ENCODE measurements around the gene TRAPPC14. TPM values are rescaled to one million over a fixed set of nuclear protein-coding genes. Genes with fewer than 3 reads are reported as not detected.
"Not testable (repeated sequence)": the region's sequence is repeated elsewhere in the genome, so short reads cannot be mapped to it uniquely, and the experiment has no call there.

TRAPPC14 gene
- total RNA-seq, 1 experiment from 2014 or later = 2.2 TPM

- in situ Hi-C loops (cut with HindIII; ENCODE audit: low pct_unique_long_range_greater_than_20kb, low sequenced_read_pairs) = no loop called here
- DNase-seq (ENCODE audit: low read depth) = peak; percentile 56
Observed at GRCh38 chr7:100132697-100133151, 25.8 kb downstream of the TRAPPC14 start.

GRCh38 chr7:100132126-100132525, 26.4 kb downstream of the TRAPPC14 start:
- in situ Hi-C loops (cut with HindIII; ENCODE audit: low pct_unique_long_range_greater_than_20kb, low sequenced_read_pairs) = no loop called here
- no peak for DNase-seq (ENCODE audit: low read depth)

GRCh38 chr7:100130608-100131453, 27.7 kb downstream of the TRAPPC14 start:
- in situ Hi-C loops (cut with HindIII; ENCODE audit: low pct_unique_long_range_greater_than_20kb, low sequenced_read_pairs) = no loop called here

GRCh38 chr7:100130220-100130607, 28.3 kb downstream of the TRAPPC14 start:
- DNase-seq (ENCODE audit: low read depth); in situ Hi-C loops (cut with HindIII; ENCODE audit: low pct_unique_long_range_greater_than_20kb, low sequenced_read_pairs): not testable (repeated sequence)

More at GRCh38 chr7:100130608-100131453, 27.7 kb downstream of the TRAPPC14 start:
- DNase-seq (ENCODE audit: low read depth) = peak; percentile 45

- in situ Hi-C loops (cut with HindIII; ENCODE audit: low pct_unique_long_range_greater_than_20kb, low sequenced_read_pairs) = no loop called here
Observed at GRCh38 chr7:100128637-100128963, 29.9 kb downstream of the TRAPPC14 start.

GRCh38 chr7:100127866-100128636, 30.5 kb downstream of the TRAPPC14 start:
- no peak for DNase-seq (ENCODE audit: low read depth)
- in situ Hi-C loops (cut with HindIII; ENCODE audit: low pct_unique_long_range_greater_than_20kb, low sequenced_read_pairs) = no loop called here

More at GRCh38 chr7:100128637-100128963, 29.9 kb downstream of the TRAPPC14 start:
- DNase-seq (ENCODE audit: low read depth) = no peak

GRCh38 chr7:100126931-100127865, 31.3 kb downstream of the TRAPPC14 start, which contains the start of gene MBLAC1:
Gene MBLAC1 (plus strand): TSS chr7:100126967. CDS start chr7:100127396, 429 bp downstream.
- DNase-seq (ENCODE audit: low read depth) = peak; percentile 81
- in situ Hi-C loops (cut with HindIII; ENCODE audit: low pct_unique_long_range_greater_than_20kb, low sequenced_read_pairs) = no loop called here

- in situ Hi-C loops (cut with HindIII; ENCODE audit: low pct_unique_long_range_greater_than_20kb, low sequenced_read_pairs) = no loop called here
- DNase-seq (ENCODE audit: low read depth) = no peak
Observed at GRCh38 chr7:100126239-100126930, 32.1 kb downstream of the TRAPPC14 start.

- in situ Hi-C loops (cut with HindIII; ENCODE audit: low pct_unique_long_range_greater_than_20kb, low sequenced_read_pairs) = no loop called here
- DNase-seq (ENCODE audit: low read depth) = no peak
Observed at GRCh38 chr7:100124301-100125230, 34.0 kb downstream of the TRAPPC14 start.

- DNase-seq (ENCODE audit: low read depth) = no peak
- in situ Hi-C loops (cut with HindIII; ENCODE audit: low pct_unique_long_range_greater_than_20kb, low sequenced_read_pairs) = no loop called here
Observed at GRCh38 chr7:100122568-100122967, 36.0 kb downstream of the TRAPPC14 start.

- no peak for DNase-seq (ENCODE audit: low read depth)
- in situ Hi-C loops (cut with HindIII; ENCODE audit: low pct_unique_long_range_greater_than_20kb, low sequenced_read_pairs) = no loop called here
Observed at GRCh38 chr7:100122067-100122466, 36.5 kb downstream of the TRAPPC14 start.

GRCh38 chr7:100120733-100121036, 37.8 kb downstream of the TRAPPC14 start:
- in situ Hi-C loops (cut with HindIII; ENCODE audit: low pct_unique_long_range_greater_than_20kb, low sequenced_read_pairs) = no loop called here

GRCh38 chr7:100119970-100120732, 38.4 kb downstream of the TRAPPC14 start:
- in situ Hi-C loops (cut with HindIII; ENCODE audit: low pct_unique_long_range_greater_than_20kb, low sequenced_read_pairs) = no loop called here
- DNase-seq (ENCODE audit: low read depth) = no peak

More at GRCh38 chr7:100120733-100121036, 37.8 kb downstream of the TRAPPC14 start:
- no peak for DNase-seq (ENCODE audit: low read depth)

- in situ Hi-C loops (cut with HindIII; ENCODE audit: low pct_unique_long_range_greater_than_20kb, low sequenced_read_pairs) = no loop called here
- peak; percentile 89 for DNase-seq (ENCODE audit: low read depth)
Observed at GRCh38 chr7:100119072-100119969, 39.2 kb downstream of the TRAPPC14 start, which contains the start of the genes CNPY4 and TAF6. Gene CNPY4 (plus strand): TSS chr7:100119634. CDS start chr7:100119745, 111 bp downstream. Gene TAF6 (minus strand): TSS chr7:100119358. CDS start chr7:100114209, 5,149 bp downstream.

All from Caki2 (cell line).